Measurements from ENCODE around the gene RCBTB2.
A peak's percentile ranks its signal among the peaks of the same experiment; 100 is the strongest.

RCBTB2 gene

GRCh38 chr13:48562296-48563066 is 29.6 kb upstream of the RCBTB2 start:
- TF ChIP-seq CTCF (IDR thresholded peaks at IDR 0.05; ENCODE audit: low read length): no peak
- TF ChIP-seq EZH2 (IDR thresholded peaks at IDR 0.05; ENCODE audit: borderline replicate concordance, low read length): no peak
- Histone ChIP-seq H3K9me3 (ENCODE audit: low read length) (no peaks in the 10 kb centered on the region), H3K4me3 (ENCODE audit: low read depth, low read length, poor library complexity, severe bottlenecking) (peak overlapping the region; percentile 46)

DNA sequence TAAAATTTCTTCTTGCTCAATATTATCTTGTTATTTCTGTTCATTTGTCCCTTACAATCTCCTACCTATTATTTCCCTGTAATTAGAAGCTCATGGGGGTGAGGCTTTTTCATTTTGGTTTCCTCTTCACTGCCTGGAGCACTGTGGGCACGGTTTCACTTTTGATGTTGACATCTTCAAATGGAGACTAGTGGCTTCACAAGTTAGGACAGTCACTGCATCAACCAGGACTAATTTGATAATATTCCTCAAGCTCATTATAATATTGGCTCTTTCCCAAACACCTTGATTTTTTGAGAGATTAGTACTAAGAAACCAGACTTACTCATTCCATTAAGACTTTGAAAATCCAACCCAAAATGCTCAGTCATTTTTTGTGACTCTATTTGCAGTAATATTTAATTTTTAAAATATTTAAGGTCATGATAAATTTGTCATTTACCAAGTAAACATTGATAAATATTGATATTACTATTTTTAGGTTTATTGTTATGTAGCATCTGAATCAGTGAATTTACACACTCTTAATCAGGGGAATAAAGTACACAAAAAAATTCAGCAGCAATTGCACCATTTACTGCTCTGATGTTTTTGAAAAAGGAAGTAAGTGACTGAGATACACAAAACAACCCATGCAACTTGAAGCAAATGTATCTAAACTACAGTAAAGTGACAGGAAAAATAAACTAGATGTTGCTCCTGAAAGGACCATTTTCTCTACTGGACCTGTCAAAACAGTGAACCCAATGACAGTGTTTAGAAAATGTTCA is 28.8 kb upstream of the RCBTB2 start:
- peak overlapping the region; percentile 75 for H3K4me2 ChIP-seq (ENCODE audit: low read length)

More at GRCh38 chr13:48562296-48563066, 29.6 kb upstream of the RCBTB2 start:
- peak overlapping the region; percentile 89 for H3K27ac ChIP-seq (ENCODE audit: low read depth, low read length, poor library complexity, severe bottlenecking)
- peak overlapping the region; percentile 75 for H3K4me2 ChIP-seq (ENCODE audit: low read length)
- H3K9me2 ChIP-seq (ENCODE audit: low read depth, low read length): no peaks in the 10 kb centered on the region
- no peak overlapping the region for H2AFZ ChIP-seq (ENCODE audit: low read length)
- peaks cover 43% of the 10 kb centered on the region for H3K4me1 ChIP-seq (ENCODE audit: insufficient read depth, low read length, severe bottlenecking)
- no peaks in the 10 kb centered on the region for H3K79me2 ChIP-seq (ENCODE audit: insufficient read depth, low read length)
- H3K9ac ChIP-seq (ENCODE audit: low read length): peak overlapping the region; percentile 49; the same call in 1 of the 2 replicates
- H4K20me1 ChIP-seq (ENCODE audit: insufficient read depth, low read length): no peaks in the 10 kb centered on the region
- no peaks in the 10 kb centered on the region; the same call in 1 of the 2 replicates for H3K36me3 ChIP-seq (ENCODE audit: insufficient read depth, low read length)
- no peaks in the 10 kb centered on the region for H3K27me3 ChIP-seq (ENCODE audit: insufficient read depth, low read length)
- H3F3A ChIP-seq (ENCODE audit: insufficient read depth, low read length): no peaks in the 10 kb centered on the region

More for the DNA sequence above, 28.8 kb upstream of the RCBTB2 start:
- peak overlapping the region; percentile 89 for H3K27ac ChIP-seq (ENCODE audit: low read depth, low read length, poor library complexity, severe bottlenecking)
- H3K9me3 ChIP-seq (ENCODE audit: low read length): no peaks in the 10 kb centered on the region; the same call in 1 of the 2 replicates
- peak overlapping the region; percentile 49; the same call in 1 of the 2 replicates for H3K9ac ChIP-seq (ENCODE audit: low read length)
- no peaks in the 10 kb centered on the region for H3K36me3 ChIP-seq (ENCODE audit: insufficient read depth, low read length)
- no peaks in the 10 kb centered on the region for H4K20me1 ChIP-seq (ENCODE audit: insufficient read depth, low read length)
- no peaks in the 10 kb centered on the region for H3K9me2 ChIP-seq (ENCODE audit: low read depth, low read length)
- peaks cover 42% of the 10 kb centered on the region for H3K4me1 ChIP-seq (ENCODE audit: insufficient read depth, low read length, severe bottlenecking)
- H3K79me2 ChIP-seq (ENCODE audit: insufficient read depth, low read length): no peaks in the 10 kb centered on the region
- peak overlapping the region; percentile 46 for H3K4me3 ChIP-seq (ENCODE audit: low read depth, low read length, poor library complexity, severe bottlenecking)
- no peaks in the 10 kb centered on the region for H3F3A ChIP-seq (ENCODE audit: insufficient read depth, low read length)
- H2AFZ ChIP-seq (ENCODE audit: low read length): 0 out of 2 replicates have a peak overlapping the region, but pooled peaks have one; percentile 28
- TF ChIP-seq EZH2 (IDR thresholded peaks at IDR 0.05; ENCODE audit: borderline replicate concordance, low read length): no peak
- TF ChIP-seq CTCF (IDR thresholded peaks at IDR 0.05; ENCODE audit: low read length): no peak
- no peaks in the 10 kb centered on the region for H3K27me3 ChIP-seq (ENCODE audit: insufficient read depth, low read length)

All from OCI-LY1 (cell line).